GM23248 (cell line): ENCODE data around the gene DHRS7B. TPM values are rescaled to one million over a fixed set of nuclear protein-coding genes. Genes with fewer than 3 reads are reported as not detected.

Experiments
- DNase-seq: peaks from one replicate; pipeline ENCODE4 v3.0.0-alpha.2; 2015
- H2AFZ ChIP-seq: fragments of 200-600 bp; sonication (generic); 2 replicates; pipeline ENCODE4 v1.6.1; 2016; ENCODE audit warnings: antibody characterized with exemption
- H3F3A ChIP-seq: fragments of 200-600 bp; sonication (generic); 2 replicates; pipeline ENCODE4 v1.6.1; 2016; ENCODE audit warnings: mild to moderate bottlenecking, antibody characterized with exemption, mixed run types; ENCODE audit not compliant: insufficient read depth
- H3K27ac ChIP-seq: fragments of 200-600 bp; sonication (generic); 2 replicates; pipeline ENCODE4 v1.5.1; 2016; ENCODE audit warnings: mild to moderate bottlenecking
- H3K27me3 ChIP-seq: fragments of 200-600 bp; sonication (generic); replicated peaks from 2 replicates; pipeline ENCODE4 v1.6.1; 2016; ENCODE audit warnings: mild to moderate bottlenecking; ENCODE audit not compliant: insufficient read depth
- H3K36me3 ChIP-seq: fragments of 200-600 bp; sonication (generic); 2 replicates; pipeline ENCODE4 v1.6.1; 2016; ENCODE audit warnings: low read depth, mild to moderate bottlenecking
- H3K4me1 ChIP-seq: fragments of 200-600 bp; sonication (generic); 2 replicates; pipeline ENCODE4 v1.6.1; 2016; ENCODE audit warnings: mild to moderate bottlenecking; ENCODE audit not compliant: insufficient read depth
- H3K4me2 ChIP-seq: fragments of 200-600 bp; sonication (generic); one replicate; pipeline ENCODE4 v1.6.1; 2016; ENCODE audit warnings: mild to moderate bottlenecking; ENCODE audit not compliant: unreplicated experiment
- H3K4me3 ChIP-seq: fragments of 200-600 bp; sonication (generic); 2 replicates; pipeline ENCODE4 v1.5.1; 2016; ENCODE audit warnings: mild to moderate bottlenecking
- H3K79me2 ChIP-seq: fragments of 200-600 bp; sonication (generic); 2 replicates; pipeline ENCODE4 v1.6.1; 2016; ENCODE audit warnings: mild to moderate bottlenecking; ENCODE audit not compliant: insufficient read depth
- H3K9ac ChIP-seq: fragments of 200-600 bp; sonication (generic); 2 replicates; pipeline ENCODE4 v1.6.1; 2016; ENCODE audit warnings: mild to moderate bottlenecking
- H3K9me2 ChIP-seq: fragments of 200-600 bp; sonication (generic); 2 replicates; pipeline ENCODE4 v1.6.1; 2016; ENCODE audit warnings: mixed run types, mild to moderate bottlenecking, moderate library complexity; ENCODE audit not compliant: insufficient read depth
- H3K9me3 ChIP-seq: fragments of 200-600 bp; sonication (generic); one replicate; pipeline ENCODE4 v1.6.1; 2017; ENCODE audit warnings: low read depth
- H4K20me1 ChIP-seq: fragments of 200-600 bp; sonication (generic); 2 replicates; pipeline ENCODE4 v1.6.0; 2016; ENCODE audit not compliant: insufficient read depth
- EZH2 ChIP-seq: fragments of 200-600 bp; sonication (generic); IDR thresholded peaks from 2 replicates; pipeline ENCODE4 v1.6.1; 2018; ENCODE audit warnings: antibody characterized with exemption, mild to moderate bottlenecking; ENCODE audit not compliant: insufficient read depth, poor library complexity, severe bottlenecking
- EZH2phosphoT487 ChIP-seq: fragments of 200-600 bp; sonication (generic); IDR thresholded peaks from 2 replicates; pipeline ENCODE4 v1.6.1; 2018; ENCODE audit warnings: antibody characterized with exemption, moderate library complexity, mild to moderate bottlenecking, low read depth; ENCODE audit not compliant: insufficient read depth
- WGBS, 2 experiments: methylation state at CpG; one replicate each; pipeline ENCODE4 v1.1.6; 2015 to 2017; ENCODE audit warnings: low lambda C conversion rate in 2 of 2, low coverage in 1 of 2; ENCODE audit errors: missing lambda C conversion rate in 2 of 2; 5-methylcytosine and 5-hydroxymethylcytosine counted together
- in situ Hi-C: fragments of 300-500 bp; cut with MboI; formaldehyde crosslinking; loops from 2 replicates; pipeline ENCODE4 v1.15.0; 2020
- polyA plus RNA-seq: library from polyadenylated mRNA; unstranded; fragments of >200 nt; fragmentation: Nextera tagmentation; extraction: Ambion mirVana; gene quantifications from 2 replicates; pipeline ENCODE4 v1.2.1, GENCODE V29; 2016
- total RNA-seq: library from RNA; depleted of rRNA; stranded (reverse); fragments of >200 nt; shearing (Covaris generic); gene quantifications from 2 replicates; pipeline ENCODE4 v1.2.3, GENCODE V29; 2014

The DHRS7B gene
- total and polyA plus RNA-seq, 2 experiments from 2014 or later: 34.7 to 36.9 TPM

DNA sequence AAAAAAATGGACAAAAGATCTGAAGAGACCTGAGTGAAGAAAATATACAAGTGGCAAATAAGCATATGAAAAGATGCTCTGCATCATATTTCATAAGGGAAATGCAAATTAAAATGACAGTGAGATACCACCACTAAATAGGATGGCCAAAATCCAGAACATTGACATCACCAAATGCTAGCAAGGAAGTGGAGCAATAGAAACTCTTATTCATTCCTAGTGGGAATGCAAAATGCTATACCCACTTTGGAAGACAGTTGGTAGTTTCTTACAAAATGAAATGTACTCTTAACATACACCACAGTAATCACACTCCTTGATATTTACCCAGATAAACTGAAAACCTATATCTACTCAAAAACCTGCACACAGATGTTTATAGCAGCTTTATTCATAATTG lies 33.6 kb downstream of the DHRS7B start:
- H4K20me1 ChIP-seq: no peaks in the 10 kb centered on the region
- DNase-seq: peak; percentile 60
- H3K9ac ChIP-seq: 0 out of 2 replicates have a peak overlapping the region, but pooled peaks have one; percentile 79
- peak overlapping the region; percentile 97 for H3K27ac ChIP-seq
- peak overlapping the region; percentile 76 for H3K4me2 ChIP-seq
- H3F3A ChIP-seq: peaks cover 31% of the 10 kb centered on the region
- H3K36me3 ChIP-seq: no peaks in the 10 kb centered on the region
- no peaks in the 10 kb centered on the region for H3K9me3 ChIP-seq
- in situ Hi-C loops: loop anchor here (10.0 kb wide), 1 partner anchor 74 kb away; no protein-coding TSS in a partner anchor
- H3K9me2 ChIP-seq: no peaks in the 10 kb centered on the region
- H2AFZ ChIP-seq: no peak overlapping the region
- no peaks in the 10 kb centered on the region for H3K27me3 ChIP-seq
- peaks cover 35% of the 10 kb centered on the region for H3K4me1 ChIP-seq
- TF ChIP-seq EZH2 (no peak), EZH2phosphoT487 (no peak)
- H3K79me2 ChIP-seq: peaks cover 13% of the 10 kb centered on the region; the same call in 1 of the 2 replicates
- H3K4me3 ChIP-seq: no peak overlapping the region

DNA sequence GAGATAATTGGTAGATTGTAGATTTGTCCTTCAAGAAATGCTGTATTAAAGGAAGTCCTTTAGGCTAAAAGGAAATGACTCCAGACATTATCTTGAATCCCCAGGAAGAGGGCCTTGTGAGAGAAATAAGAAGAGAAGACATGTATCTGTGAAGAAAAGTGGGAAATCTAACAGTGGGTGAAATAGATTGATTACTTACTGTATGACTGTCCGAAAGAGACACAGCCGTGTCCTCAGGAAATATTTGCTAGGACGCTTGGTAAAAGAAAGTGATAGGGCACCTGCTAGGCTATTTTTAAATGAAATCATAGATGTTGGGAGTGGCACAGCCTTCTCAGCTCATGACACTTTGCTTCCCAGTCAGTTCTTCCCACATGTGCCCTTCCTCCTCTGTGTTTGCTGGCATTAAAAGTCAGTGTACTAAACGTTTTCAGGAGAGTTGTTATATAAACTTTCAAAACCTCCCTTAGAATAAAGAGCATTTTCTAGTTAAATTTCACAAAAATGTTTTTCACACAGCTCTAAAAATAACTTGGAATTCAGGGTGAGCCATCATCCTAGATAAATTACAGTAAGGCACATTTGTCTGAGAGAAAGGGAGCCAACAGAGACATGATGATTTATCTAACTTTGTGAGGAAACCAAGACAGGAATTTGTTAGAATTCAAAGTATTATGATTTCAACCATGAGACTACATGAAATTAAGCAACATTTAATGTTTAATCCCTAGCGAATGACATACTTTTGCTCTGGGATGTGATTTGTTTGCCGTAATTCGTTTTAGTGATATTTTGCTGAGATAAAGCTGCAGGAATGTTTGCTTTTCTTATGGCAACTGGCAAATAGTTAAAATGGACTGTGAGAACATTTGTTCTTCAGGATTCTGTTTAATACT lies 35.0 kb downstream of the DHRS7B start:
- in situ Hi-C loops: loop anchor here (10.0 kb wide), 1 partner anchor 73 kb away; no protein-coding TSS in a partner anchor
- no peaks in the 10 kb centered on the region for H3K27me3 ChIP-seq
- no peaks in the 10 kb centered on the region for H4K20me1 ChIP-seq
- WGBS, 2 experiments: 3 to 5% methylated on average over 7 of the region's 7 CpGs
- peak overlapping the region; percentile 36 for H3K4me3 ChIP-seq
- H3K9me3 ChIP-seq: no peaks in the 10 kb centered on the region
- H3K9ac ChIP-seq: peak overlapping the region; percentile 79
- peak overlapping the region; percentile 97 for H3K27ac ChIP-seq
- TF ChIP-seq EZH2phosphoT487: no peak
- TF ChIP-seq EZH2: no peak
- H3K4me1 ChIP-seq: peaks cover 47% of the 10 kb centered on the region
- DNase-seq: peak; percentile 82
- no peaks in the 10 kb centered on the region for H3K9me2 ChIP-seq
- H2AFZ ChIP-seq: peak overlapping the region; percentile 14; the same call in 1 of the 2 replicates
- peak overlapping the region; percentile 76 for H3K4me2 ChIP-seq
- peaks cover 14% of the 10 kb centered on the region; the same call in 1 of the 2 replicates for H3K79me2 ChIP-seq
- H3F3A ChIP-seq: peaks cover 32% of the 10 kb centered on the region
- H3K36me3 ChIP-seq: no peaks in the 10 kb centered on the region

DNA sequence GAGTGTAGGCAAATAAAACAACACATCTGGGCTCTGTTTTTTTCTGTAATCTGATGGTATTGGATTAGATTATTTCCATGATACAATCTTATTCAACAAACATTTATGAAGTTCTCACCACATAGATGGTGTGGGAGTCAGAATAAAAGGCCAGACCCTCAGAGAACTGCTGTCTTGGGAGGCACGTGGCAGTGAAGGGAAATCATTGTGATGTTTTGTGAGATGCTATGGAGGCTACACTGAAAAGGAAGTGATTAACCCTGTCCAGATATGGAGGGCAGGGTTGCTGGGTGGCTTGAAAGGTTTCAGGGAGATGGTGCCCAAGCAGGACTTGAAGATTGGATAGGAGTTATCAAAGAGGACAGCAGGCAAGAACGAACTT lies 35.6 kb downstream of the DHRS7B start:
- in situ Hi-C loops: loop anchor here (10.0 kb wide), 1 partner anchor 72 kb away; no protein-coding TSS in a partner anchor
- H3K36me3 ChIP-seq: no peaks in the 10 kb centered on the region
- H3K9me2 ChIP-seq: no peaks in the 10 kb centered on the region
- H3K9me3 ChIP-seq: no peaks in the 10 kb centered on the region
- peak overlapping the region; percentile 97 for H3K27ac ChIP-seq
- H3K9ac ChIP-seq: peak overlapping the region; percentile 79
- TF ChIP-seq EZH2: no peak
- TF ChIP-seq EZH2phosphoT487: no peak
- WGBS, 2 experiments: 45 to 49% methylated on average over 2 of the region's 2 CpGs
- H3F3A ChIP-seq: peaks cover 36% of the 10 kb centered on the region
- H3K79me2 ChIP-seq: peaks cover 14% of the 10 kb centered on the region; the same call in 1 of the 2 replicates
- H4K20me1 ChIP-seq: no peaks in the 10 kb centered on the region
- peak overlapping the region; percentile 36 for H3K4me3 ChIP-seq
- no peaks in the 10 kb centered on the region for H3K27me3 ChIP-seq
- peak; percentile 62 for DNase-seq
- peak overlapping the region; percentile 14; the same call in 1 of the 2 replicates for H2AFZ ChIP-seq
- peak overlapping the region; percentile 76 for H3K4me2 ChIP-seq
- peaks cover 53% of the 10 kb centered on the region for H3K4me1 ChIP-seq

DNA sequence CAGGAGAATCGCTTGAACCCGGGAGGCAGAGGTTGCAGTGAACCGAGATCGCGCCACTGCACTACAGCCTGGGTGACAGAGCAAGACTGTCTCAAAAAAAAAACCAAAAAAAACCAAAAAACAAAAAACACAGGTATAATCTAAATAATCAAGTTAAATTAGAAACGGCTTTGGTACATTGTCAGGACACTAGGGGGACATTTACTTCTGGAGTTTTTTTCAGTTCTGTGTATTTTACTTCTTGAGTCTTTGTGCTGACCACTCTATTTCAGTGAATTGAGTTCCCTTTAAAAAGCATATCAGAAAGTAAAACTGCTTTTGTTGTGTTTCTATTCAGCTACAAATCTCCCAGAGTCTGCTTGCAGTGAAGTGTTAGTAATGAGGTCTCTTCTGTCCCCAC lies 36.3 kb downstream of the DHRS7B start:
- Histone ChIP-seq H3K9me2 (no peaks in the 10 kb centered on the region), H2AFZ (no peak overlapping the region), H3K79me2 (peaks cover 17% of the 10 kb centered on the region; the same call in 1 of the 2 replicates), H4K20me1 (no peaks in the 10 kb centered on the region), H3K9ac (peak overlapping the region; percentile 79), H3K4me2 (no peak overlapping the region), H3K27ac (peak overlapping the region; percentile 97), H3F3A (peaks cover 36% of the 10 kb centered on the region), H3K27me3 (no peaks in the 10 kb centered on the region), H3K36me3 (no peaks in the 10 kb centered on the region), H3K9me3 (no peaks in the 10 kb centered on the region), H3K4me1 (peaks cover 60% of the 10 kb centered on the region), H3K4me3 (no peak overlapping the region)
- WGBS, 2 experiments: 93 to 94% methylated on average over 5 to 6 of the region's 6 CpGs
- in situ Hi-C loops: loop anchor here (10.0 kb wide), 1 partner anchor 72 kb away; no protein-coding TSS in a partner anchor
- DNase-seq: no peak
- TF ChIP-seq EZH2 (no peak), EZH2phosphoT487 (no peak)
